GM18498 (cell line): Measurements from ENCODE around the gene EEF1AKMT1.
A peak's percentile ranks its signal among the peaks of the same experiment; 100 is the strongest.

Source experiments
- ATAC-seq: cut with Tn5 transposase; IDR thresholded peaks from one replicate; pipeline ENCODE4 v1.9.1; 2021; ENCODE audit warnings: mild to moderate bottlenecking, moderate library complexity; ENCODE audit not compliant: unreplicated experiment

The EEF1AKMT1 gene

GRCh38 chr13:20773194-20774080, at the start of gene EEF1AKMT1:
TSS of gene EEF1AKMT1 (minus strand) at chr13:20773961. CDS start at chr13:20757598, 16,363 bp downstream.
- peak; percentile 92 for ATAC-seq

DNA sequence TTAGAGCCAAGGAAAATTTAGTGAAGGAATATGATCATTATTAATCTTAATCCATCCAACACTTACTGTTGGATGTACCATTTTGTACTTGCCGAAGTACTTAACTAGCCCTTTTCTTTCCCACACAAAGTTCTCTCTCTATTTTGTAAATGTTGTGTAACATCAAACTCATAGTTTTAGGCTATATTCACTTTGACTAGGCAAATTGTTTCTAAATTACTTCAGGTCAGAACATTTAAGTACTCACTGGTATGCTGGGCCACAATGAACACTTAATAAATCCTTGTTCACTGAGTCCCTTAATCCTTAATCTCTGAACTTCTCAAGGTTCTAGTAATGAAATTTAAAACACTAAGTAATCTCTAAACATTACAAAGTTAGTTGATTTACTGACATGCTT, 49.3 kb upstream of the EEF1AKMT1 start:
- no peak for ATAC-seq

GRCh38 chr13:20822406-20822805, 48.6 kb upstream of the EEF1AKMT1 start:
- ATAC-seq, result no peak

DNA sequence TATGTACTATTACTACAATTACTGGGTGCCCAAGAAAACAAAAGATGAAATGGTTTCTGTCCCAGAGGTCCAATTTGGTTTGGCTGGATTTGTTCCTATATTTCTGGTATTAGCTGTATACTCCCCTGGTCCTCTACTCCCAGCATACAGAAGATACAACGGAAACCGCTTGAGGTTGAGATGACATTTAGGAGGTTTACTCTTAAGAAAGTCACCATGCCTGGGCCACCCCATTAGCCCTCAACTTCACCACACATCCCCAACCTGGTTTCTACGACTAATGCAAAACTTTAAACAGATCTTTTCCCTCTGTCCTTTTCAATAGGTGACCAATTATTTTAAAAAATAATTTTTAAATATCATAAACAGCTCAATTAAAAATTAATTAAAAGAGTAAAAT, 46.0 kb upstream of the EEF1AKMT1 start:
- ATAC-seq, result no peak

- no peak for ATAC-seq
Measured at GRCh38 chr13:20815464-20815863, 41.7 kb upstream of the EEF1AKMT1 start.

DNA sequence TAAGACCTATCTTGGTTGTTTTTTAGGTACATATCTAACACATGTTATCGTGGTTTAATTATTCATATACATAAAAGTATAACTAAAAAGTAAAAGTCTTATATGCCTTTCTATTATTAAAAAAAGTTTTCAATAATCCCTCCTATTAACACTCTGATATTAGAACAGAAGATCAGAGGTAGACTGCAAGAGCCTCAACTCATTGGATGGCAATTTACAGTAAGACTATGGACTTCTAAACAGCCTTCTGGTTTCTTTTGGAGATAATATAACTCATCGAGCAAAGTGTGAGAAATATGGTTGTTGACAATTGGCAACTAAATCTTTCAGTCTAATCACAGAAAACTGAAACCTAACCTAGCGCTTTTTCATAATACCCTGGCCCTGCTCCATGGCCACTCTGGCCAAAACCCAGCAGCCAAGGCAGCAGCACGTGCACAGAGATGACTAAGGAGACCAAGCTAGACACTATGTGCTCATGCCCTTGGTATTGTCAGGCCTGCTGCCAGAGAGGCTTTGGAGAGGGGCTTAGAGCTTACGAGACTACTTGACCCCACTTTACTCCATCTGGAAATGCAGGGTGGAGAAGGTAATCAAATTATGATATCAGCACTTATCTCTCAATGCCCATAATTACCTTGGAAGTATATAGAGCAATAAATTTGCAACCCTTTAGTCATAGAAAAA, 40.6 kb upstream of the EEF1AKMT1 start:
- no peak for ATAC-seq

DNA sequence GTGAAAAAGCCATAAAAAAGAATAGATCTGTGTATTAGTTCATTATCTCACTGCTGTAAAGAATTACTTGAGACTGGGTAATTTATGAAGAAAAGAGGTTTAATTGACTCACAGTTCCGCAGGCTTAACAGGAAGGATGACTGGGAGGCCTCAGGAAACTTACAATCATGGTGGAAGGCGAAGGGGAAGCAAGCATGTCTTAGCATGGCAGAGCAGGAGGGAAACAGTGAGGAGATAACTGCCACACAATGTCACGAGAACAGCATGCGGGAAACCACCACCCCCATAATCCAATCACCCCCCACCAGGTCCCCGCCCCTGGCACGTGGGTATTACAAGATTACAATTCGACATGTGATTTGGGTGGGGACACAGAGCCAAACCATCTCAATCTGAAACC, 39.1 kb upstream of the EEF1AKMT1 start:
- no peak for ATAC-seq

DNA sequence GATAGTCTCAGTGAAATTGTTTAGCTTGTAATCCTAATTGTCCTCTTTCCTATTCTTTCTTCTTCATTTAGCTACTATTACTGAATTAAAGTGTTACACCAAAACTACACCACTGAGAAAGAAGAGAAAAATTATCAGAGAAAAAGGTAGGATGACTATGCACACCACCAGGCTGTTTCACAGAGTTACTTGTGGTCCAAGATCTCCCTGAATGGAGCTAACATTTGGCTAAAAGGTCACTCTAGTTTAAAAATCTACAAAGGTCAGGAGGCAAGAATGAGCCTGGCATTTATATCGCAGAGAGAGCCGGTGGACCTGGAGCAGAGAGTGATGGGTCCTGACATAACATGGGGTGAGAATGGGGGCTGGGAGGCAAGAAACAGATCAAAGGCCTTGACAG, 37.0 kb upstream of the EEF1AKMT1 start:
- ATAC-seq, result no peak

GRCh38 chr13:20808874-20809273, 35.1 kb upstream of the EEF1AKMT1 start:
- ATAC-seq, result no peak

GRCh38 chr13:20803180-20803965, 29.6 kb upstream of the EEF1AKMT1 start:
- no peak for ATAC-seq

DNA sequence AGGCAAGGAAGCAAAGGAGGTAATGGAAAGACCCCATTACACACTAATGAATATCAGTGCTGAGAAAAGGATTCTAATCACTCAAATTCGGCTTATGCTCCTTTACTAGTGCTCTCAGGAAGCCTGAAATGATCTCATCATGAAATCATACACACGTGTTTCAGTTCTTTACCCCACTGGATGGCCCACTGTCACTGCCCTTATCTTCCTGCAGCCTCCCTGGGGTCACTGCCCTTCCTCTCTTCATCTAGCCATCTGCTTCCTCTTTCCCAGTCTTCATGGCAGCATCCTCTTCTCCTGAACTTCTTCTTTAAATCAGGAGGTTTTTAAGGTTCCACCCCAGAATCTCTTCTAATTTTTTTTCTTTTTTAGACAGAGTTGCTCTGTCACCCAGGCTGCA, 27.9 kb upstream of the EEF1AKMT1 start:
- ATAC-seq, result no peak

DNA sequence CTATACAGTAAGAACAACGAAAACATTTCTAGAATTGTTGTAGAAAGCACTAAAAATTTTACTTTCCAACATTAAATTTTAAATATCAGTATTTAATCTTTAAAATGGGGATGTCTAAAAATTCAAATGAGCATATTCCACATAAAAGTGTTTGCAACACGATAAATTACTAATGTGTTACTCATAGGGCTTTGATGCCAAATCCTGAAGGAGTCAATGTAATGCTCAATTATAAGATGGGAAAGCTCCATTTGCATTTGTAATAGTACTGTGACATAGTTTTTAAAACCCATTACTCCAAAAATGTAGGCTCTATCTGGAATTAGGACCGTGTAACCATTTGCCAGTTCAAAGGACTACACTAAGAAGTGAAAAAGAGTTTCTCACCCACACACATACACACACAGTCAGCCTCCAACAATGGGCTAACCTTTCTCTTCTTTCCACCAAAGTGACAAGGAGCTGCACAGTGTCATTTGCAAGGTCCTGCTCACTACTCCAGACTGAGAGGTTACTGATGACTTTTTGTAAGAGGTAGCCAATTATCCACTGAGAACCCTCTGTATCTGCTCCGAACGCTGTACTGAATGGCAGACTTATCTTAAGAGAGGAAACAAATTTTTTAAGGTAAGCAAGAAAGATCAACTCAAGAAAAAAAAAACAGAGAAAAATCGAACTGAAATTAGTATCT, 26.1 kb upstream of the EEF1AKMT1 start:
- ATAC-seq, result no peak

DNA sequence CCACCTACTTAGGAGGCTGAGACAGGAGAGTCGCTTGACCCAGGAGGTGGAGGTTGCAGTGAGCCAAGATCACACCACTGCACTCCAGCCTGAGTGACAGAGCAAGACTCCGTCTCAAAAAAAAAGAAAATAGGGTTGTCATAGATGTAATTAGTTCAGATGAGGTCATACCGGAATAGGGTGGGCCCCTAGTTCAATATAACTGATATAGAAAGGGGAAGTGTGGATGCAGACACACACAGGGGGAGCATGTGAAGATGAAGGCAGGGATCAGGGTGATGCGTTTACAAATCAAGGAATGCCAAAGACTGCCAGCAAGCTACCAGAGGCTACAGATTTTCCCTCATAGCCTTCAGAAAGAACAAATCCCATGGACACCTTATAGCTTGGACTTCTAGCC, 24.3 kb upstream of the EEF1AKMT1 start:
- ATAC-seq, result no peak

- ATAC-seq, result no peak
Measured at GRCh38 chr13:20796791-20797508, 23.2 kb upstream of the EEF1AKMT1 start.

- ATAC-seq, result no peak
Measured at GRCh38 chr13:20789665-20790064, 15.9 kb upstream of the EEF1AKMT1 start.

- ATAC-seq, result no peak
Measured at GRCh38 chr13:20788312-20788711, 14.6 kb upstream of the EEF1AKMT1 start.

DNA sequence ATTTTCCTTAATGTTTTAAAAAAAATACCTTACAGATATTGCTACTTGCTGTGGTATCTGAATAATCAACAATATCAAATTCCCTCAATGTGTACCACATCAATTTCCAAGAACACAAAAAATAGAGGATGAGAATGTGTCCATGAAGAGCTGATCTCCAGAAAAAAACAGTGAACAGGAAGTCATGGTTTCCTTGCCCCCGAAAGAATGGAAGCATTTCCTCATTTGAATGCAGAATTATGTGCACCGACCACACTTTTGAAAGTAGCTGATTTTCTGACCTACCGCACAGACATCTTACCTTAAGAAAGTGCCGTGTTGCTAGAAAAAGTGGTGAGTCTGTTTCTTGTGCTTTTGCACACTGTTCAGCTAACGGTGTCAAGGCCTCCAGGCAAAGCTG, 13.4 kb upstream of the EEF1AKMT1 start:
- ATAC-seq, result no peak

- peak; percentile 96 for ATAC-seq
Measured at GRCh38 chr13:20782116-20782708, 8.5 kb upstream of the EEF1AKMT1 start.

GRCh38 chr13:20780317-20780716, 6.6 kb upstream of the EEF1AKMT1 start:
- no peak for ATAC-seq

DNA sequence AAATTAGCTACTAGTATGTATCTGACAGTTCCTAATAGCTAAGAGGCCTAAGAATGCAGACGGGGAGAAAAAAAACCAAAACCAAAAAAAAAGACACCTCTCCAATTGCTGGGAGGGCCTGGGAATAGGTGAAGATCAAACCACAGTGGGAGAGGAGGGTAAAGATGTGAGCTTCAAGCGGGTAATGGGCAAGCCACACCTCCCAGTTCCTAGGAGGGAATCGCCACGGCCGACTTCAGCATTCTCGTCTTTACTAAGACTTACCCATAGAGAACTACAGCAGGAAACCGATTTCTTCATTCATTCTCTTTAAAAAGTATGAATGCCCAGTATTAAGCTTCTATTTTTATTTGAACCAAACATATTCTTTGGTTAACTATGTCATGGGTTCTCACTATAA, 5.6 kb upstream of the EEF1AKMT1 start:
- ATAC-seq, result no peak
